H7 (cell line): ENCODE measurements around the gene GNB3. TPM values are rescaled to one million over a fixed set of nuclear protein-coding genes. Genes with fewer than 3 reads are reported as not detected.
A peak's percentile ranks its signal among the peaks of the same experiment; 100 is the strongest.
"Not testable (repeated sequence)": the region's sequence is repeated elsewhere in the genome, so short reads cannot be mapped to it uniquely, and the experiment has no call there.

ENCODE experiments used
- DNase-seq: peaks from one replicate; pipeline ENCODE4 v3.0.0; 2012
- H3K27me3 ChIP-seq: 2 replicates; pipeline ENCODE4 v1.6.0; 2011; ENCODE audit warnings: mild to moderate bottlenecking, low read length; ENCODE audit not compliant: control insufficient read depth, insufficient read depth
- H3K36me3 ChIP-seq: replicated peaks from 2 replicates; pipeline ENCODE4 v1.5.1; 2011; ENCODE audit warnings: low read length; ENCODE audit not compliant: control insufficient read depth, insufficient read depth
- H3K4me3 ChIP-seq: 2 replicates; pipeline ENCODE4 v1.5.1; 2011; ENCODE audit warnings: low read depth, mild to moderate bottlenecking, control low read depth, low read length, moderate library complexity; ENCODE audit not compliant: insufficient read depth
- total RNA-seq: library from RNA; depleted of rRNA; stranded (reverse); fragments of >200 nt; shearing (Covaris generic); gene quantifications from 2 replicates; pipeline ENCODE4 v1.2.3, GENCODE V29; 2014

GNB3 gene
- total RNA-seq, 1 experiment from 2014 or later: 1.5 TPM

DNA sequence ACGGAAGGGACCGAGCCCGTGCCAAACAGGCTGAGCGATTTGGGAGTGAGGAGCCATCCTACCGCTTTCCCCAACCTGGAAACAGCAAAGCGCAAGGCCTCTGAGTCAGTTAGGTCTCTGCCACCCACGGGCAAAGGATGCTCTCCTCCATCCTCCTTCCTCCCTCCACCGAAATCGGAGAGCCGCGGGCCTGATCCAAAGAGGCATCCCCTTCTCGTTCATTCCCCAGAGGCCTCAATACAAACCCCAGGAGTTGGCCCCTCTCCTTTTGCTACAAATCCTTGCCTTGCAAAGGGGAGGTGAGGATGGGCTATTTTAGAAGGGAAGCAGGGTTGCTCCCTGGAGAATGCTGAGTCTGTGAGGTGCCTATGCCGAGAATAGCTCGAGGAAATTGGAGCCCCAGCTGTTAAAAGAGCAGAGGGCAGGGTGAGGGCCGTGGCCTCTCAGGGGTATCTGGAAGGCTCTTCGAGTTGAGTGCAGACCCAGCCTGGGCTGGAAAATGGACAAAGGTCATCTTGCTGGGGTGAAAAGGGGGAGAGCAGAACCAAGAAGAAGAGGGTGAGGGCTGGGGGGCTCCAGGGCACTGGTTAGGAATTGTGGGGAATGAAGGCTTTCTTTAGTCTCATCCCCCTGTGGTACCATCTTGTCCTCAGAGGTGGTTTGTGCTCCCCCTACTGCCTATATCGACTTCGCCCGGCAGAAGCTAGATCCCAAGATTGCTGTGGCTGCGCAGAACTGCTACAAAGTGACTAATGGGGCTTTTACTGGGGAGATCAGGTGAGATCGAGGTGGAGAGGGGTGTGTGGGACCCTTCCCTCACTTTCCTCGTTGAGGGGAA, 27.7 kb downstream of the GNB3 start:
- H3K27me3 ChIP-seq: no peaks in the 10 kb centered on the region
- H3K4me3 ChIP-seq: peak overlapping the region; percentile 96
- H3K36me3 ChIP-seq: peaks cover 25% of the 10 kb centered on the region
- peak; percentile 69 for DNase-seq

DNA sequence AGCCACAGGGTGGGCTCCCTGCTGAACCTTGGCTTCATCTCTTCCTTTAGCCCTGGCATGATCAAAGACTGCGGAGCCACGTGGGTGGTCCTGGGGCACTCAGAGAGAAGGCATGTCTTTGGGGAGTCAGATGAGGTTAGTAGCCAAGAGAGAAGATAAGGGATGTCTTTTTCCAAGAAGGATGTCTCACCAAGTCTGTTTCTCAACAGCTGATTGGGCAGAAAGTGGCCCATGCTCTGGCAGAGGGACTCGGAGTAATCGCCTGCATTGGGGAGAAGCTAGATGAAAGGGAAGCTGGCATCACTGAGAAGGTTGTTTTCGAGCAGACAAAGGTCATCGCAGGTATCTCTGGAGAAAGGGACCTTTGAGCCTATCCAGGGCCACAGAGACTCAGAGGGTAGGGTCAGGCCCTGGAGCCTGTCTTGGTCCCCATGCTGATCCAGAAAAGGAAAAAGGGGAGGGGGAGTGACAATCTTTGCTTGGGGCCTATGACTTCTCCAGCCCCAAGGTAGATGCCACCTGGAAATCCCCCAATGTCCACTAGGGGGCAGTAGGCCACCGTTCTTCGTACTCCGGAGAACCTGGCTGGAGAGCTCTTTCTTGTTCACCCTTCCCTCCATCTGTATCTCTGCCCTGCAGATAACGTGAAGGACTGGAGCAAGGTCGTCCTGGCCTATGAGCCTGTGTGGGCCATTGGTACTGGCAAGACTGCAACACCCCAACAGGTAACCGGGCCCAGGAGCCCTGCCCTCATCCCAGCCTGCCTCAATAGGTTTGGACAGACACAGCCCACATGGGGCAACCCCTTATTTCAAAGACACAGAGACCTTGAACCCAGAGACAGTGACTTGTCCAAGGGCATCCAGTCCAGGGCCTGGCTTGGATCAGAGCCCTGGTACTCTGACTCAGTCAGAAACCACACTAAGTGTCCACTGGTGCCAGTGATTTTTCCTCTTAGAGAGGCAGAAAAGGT, 28.6 kb downstream of the GNB3 start:
- Histone ChIP-seq H3K36me3 (peaks cover 24% of the 10 kb centered on the region), H3K4me3 (peak overlapping the region; percentile 96), H3K27me3 (no peaks in the 10 kb centered on the region)
- peak; percentile 91 for DNase-seq

DNA sequence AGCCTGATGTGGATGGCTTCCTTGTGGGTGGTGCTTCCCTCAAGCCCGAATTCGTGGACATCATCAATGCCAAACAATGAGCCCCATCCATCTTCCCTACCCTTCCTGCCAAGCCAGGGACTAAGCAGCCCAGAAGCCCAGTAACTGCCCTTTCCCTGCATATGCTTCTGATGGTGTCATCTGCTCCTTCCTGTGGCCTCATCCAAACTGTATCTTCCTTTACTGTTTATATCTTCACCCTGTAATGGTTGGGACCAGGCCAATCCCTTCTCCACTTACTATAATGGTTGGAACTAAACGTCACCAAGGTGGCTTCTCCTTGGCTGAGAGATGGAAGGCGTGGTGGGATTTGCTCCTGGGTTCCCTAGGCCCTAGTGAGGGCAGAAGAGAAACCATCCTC, 29.6 kb downstream of the GNB3 start:
- not testable (repeated sequence) for DNase-seq, H3K27me3 ChIP-seq, H3K4me3 ChIP-seq
- peaks cover 19% of the 10 kb centered on the region for H3K36me3 ChIP-seq

DNA sequence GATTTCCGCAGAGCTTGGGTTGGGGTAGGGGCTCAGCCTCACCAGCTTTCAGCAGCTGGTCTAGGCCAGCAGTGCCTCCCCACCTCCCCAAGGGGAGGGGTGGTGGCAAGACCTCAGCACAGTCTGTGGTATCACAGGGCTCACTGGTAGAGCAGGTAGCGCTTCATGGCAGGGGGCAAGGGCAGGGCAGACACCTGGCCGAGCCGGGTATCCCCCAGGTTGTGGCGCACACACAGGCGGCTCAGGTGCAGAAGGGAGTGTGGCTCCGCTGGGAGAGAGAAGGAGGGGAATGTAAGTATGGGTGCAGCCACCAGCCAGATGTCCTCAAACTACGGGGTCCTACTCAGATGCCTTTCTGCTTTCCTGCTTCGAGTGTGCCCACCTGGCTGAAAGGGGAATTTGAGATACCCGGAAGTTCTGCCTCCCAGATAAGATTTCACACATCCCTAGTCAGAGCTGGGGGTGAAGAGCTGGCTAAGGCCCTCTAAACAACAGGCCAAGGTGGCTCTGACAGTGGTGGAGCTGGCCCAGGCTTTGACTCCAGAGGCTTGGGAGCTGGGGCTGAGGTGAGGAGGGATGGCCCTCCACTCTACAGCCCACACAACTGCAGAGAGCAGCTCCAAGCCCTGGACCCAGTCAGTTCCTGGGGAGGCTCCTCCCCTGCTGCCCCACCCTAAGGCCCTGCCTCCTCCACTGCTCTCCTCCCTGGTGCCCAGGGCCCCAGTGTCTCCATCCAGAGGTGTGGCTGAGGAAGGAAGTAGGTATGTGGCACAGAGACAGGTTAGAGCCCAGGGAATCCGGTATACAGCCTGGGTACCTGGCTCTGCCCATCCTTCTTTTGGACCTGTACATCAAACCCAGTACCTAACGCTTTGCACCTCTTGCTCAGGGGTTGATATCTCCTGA, 30.6 kb downstream of the GNB3 start:
- DNase-seq: peak; percentile 62
- Histone ChIP-seq H3K36me3 (peaks cover 19% of the 10 kb centered on the region), H3K4me3 (0 out of 2 replicates have a peak overlapping the region, but pooled peaks have one; percentile 4), H3K27me3 (no peaks in the 10 kb centered on the region)

DNA sequence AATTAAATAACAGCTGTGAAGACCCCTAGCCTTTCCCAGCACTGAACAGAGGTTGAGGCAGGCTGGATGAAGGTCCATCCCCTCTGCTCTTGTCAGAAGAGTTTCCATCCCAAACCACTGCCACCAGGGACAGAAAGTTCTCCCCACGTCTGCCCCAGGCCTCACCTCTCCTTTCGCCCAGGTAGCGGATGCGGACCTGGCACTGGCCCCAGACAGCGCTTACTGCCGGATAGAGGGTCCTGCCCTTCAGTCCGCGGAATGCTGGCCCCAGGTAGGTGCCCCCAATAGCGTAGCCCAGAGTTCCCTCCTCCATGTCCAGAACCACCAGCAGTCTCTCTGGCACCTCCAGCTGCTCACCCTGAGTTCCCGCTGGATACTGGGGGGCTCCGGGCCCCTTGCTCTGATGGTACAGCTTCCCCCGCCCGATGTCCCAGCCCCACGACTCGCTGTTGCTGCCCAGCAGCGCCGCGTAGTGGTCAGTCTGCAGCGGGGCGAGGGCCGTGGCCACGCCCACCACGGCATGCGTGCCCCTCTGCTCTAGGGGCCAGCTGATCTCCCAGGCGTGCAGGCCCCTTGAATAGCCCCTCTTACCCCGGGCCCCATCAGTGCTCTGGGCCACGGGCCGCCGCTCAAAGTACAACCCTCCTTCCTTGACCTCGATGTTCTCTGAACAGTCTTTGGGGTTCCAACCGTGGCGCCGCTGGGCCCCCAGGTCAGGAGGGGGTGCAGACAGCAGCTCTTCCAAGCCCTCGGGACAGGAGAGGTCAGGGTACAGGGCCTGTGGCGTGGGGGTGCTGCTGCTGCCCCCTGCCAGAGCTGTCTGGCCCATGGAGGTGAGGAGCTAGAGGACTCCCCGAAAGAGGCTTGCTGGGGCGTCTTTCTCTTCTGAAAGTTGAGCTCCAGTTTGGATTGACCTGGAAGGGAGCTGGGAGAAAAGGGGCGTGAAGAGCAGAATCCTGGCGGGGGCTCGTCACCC, 31.6 kb downstream of the GNB3 start:
- Histone ChIP-seq H3K36me3 (peaks cover 20% of the 10 kb centered on the region), H3K4me3 (peak overlapping the region; percentile 88), H3K27me3 (no peaks in the 10 kb centered on the region)
- DNase-seq: peak; percentile 95

DNA sequence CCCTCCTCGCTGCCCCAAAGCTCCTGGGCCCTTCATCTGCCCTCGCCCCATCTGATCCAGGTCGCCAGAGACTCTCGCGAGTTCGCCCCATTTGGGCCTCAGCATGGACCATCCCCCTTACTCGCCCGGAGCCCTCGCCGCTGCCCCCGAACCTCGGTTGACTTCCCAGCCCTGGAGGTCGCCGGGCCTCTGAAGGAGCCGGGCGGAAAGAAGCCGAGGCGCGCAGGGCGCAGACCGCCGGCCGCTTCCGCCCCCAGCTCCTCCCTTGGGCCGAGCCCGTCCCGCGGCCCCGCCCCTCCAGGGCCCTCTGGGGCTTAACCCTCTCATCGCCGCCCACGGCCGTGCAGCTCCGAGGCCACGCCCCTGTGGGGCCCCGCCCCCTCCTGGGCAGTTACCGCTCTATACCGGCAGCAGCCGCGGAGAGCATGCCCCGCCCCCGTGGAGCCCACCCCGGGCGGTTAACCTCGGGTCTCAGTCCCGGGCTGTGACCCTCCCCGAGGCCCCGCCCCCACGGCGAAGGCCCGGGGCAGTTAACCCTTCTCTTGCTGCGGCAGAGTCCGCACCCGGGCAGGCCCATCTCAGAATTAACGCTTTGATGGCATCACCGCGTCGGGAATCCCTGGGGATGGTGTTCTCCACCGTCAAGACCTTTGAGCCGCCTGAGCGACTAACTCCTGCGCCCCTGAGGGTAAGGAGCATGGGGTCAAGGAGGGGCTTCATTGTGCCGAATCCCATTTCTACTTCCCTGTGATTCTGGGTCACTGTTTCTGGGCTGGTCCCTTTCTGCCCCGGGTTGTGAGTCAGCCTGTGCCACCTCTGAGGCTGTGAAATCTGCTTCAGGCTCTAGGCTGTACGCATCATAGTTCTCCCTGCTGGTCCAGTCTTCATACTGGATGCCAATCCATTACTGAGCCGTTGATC, 32.6 kb downstream of the GNB3 start, which contains the start of gene SPSB2:
Gene SPSB2 (minus strand): TSS at position 210 of the 921 bp plus-strand sequence. CDS start 402 bp downstream, outside the sequence.
- H3K27me3 ChIP-seq: no peaks in the 10 kb centered on the region
- DNase-seq: peak; percentile 100
- H3K36me3 ChIP-seq: peaks cover 20% of the 10 kb centered on the region
- peak within 1 kb of the TSS; percentile 88 for H3K4me3 ChIP-seq

DNA sequence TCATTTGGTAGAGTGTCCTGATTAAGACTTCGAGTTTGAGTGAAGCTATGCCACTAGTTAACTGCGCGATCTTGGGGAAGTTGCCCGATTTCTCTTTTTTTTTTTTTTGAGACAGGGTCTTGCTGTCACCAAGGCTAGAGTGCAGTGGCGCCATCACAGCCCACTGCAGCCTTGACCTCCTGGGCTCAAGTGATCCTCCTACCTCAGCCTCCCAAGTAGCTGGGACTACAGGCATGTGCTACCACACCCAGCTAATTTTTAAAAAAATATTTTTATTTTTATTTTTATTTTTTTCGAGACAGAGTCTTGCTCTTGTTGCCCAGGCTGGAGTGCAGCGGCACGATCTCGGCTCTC, 33.3 kb downstream of the GNB3 start:
- H3K27me3 ChIP-seq, DNase-seq: not testable (repeated sequence)
- H3K36me3 ChIP-seq: peaks cover 19% of the 10 kb centered on the region
- peak overlapping the region; percentile 58 for H3K4me3 ChIP-seq

DNA sequence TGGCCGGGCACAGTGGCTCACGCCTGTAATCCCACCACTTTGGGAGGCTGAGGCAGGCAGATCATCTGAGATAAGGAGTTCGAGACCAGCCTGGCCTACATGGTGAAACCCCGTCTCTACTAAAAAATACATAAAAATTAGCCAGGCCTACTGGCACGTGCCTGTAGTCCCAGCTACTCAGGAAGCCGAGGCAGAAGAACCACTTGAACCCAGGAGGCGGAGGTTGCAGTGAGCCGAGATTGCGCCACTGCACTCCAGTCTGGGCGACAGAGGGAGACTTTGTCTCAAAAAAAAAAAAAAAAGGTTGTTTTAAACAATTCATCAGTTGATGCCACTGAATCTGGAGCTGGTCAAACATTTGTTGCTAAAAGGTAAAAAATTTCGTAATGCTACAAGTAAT, 39.1 kb downstream of the GNB3 start:
- DNase-seq, H3K36me3 ChIP-seq, H3K4me3 ChIP-seq, H3K27me3 ChIP-seq: not testable (repeated sequence)

DNA sequence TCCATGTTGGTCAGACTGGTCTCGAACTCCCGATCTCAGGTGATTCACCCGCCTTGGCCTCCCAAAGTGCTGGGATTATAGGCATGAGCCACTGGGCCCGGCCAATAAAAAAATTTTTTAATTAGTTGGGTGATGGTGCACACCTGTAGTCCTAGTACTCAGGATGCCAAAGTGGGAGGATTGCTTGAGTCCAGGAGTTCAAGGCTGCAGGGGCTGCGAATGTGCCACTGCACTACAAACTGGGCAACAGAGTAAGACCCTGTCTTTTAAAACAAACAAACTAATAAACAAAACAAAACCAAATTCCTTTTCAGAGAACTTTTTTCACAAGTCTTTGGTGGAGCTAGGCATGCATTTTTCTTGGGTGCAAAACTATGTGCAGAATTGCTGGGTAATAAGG, 42.5 kb downstream of the GNB3 start:
- Histone ChIP-seq H3K27me3 (no peaks in the 10 kb centered on the region), H3K4me3 (no peak overlapping the region), H3K36me3 (no peaks in the 10 kb centered on the region; the same call in 1 of the 2 replicates)
- DNase-seq: no peak

DNA sequence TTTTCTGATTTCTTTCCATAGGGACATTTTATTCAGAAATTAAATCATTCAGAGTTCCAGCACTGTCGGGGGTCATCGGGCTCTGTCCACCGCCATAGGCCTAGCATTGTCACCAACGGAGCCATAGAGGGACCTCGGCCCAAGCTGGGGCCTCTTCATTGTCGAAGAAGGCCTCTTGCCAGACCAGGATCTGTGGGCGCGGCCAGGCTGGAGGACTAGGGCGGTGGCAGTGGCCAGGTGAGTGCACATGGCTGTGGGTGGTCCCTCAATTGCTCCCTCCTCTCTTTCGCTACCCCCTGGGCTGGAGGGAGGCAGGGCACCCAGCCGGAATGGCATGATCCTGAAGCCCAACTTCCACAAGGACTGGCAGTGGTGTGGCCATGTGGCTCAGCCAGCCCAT, 43.0 kb downstream of the GNB3 start:
- Histone ChIP-seq H3K36me3 (no peaks in the 10 kb centered on the region; the same call in 1 of the 2 replicates), H3K27me3 (no peaks in the 10 kb centered on the region), H3K4me3 (no peak overlapping the region)
- peak; percentile 13 for DNase-seq

DNA sequence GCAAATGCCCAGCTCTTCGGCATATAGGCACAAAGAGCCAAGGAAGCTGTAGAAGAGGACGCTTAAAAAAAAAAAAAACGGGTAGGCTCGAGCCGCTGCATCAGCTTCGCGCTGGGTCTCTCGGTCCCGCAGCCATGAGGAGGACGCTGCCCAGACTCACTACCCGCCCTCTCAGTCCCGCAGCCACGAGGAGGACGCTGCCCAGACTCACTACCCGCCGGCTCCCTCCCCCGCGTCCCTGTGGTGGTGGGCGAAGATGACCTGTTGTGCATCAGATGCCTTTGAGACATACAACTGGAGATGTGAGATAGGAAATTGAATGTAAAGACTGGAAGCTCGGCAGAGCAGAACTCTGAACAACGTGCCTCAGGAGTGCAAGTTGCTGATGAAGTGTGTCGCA, 43.8 kb downstream of the GNB3 start:
- no peak for DNase-seq
- no peaks in the 10 kb centered on the region; the same call in 1 of the 2 replicates for H3K36me3 ChIP-seq
- H3K4me3 ChIP-seq: no peak overlapping the region
- H3K27me3 ChIP-seq: no peaks in the 10 kb centered on the region

DNA sequence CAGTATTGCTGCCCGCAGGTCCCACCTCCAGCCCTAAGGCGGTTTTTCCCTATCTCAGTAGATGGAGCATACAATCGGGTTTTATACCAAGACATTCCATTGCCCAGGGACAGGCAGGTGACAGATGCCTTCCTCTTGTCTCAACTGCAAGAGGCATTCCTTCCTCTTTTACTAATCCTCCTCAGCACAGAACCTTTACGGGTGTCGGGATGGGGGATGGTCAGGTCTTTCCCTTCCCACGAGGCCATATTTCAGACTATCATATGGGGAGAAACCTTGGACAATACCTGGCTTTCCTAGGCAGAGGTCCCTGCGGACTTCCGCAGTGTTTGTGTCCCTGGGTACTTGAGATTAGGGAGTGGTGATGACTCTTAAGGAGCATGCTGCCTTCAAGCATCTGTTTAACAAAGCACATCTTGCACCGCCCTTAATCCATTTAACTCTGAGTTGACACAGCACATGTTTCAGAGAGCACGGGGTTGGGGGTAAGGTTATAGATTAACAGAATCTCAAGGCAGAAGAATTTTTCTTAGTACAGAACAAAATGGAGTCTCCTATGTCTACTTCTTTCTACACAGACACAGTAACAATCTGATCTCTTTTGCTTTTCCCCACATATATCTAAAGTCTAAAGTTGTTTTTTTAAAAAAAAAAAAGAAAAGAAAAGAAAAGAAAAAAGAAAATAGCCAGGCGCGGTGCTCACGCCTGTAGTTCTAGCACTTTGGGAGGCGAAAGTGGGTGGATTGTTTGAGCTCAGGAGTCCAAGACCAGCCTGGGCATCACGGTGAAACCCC, 45.7 kb downstream of the GNB3 start:
- DNase-seq, H3K27me3 ChIP-seq, H3K36me3 ChIP-seq, H3K4me3 ChIP-seq: not testable (repeated sequence)
